ENCODE results near the gene DZIP1. TPM values are rescaled to one million over a fixed set of nuclear protein-coding genes. Genes with fewer than 3 reads are reported as not detected.

DZIP1 gene
- polyA plus RNA-seq, 4 donors, result 1.4 to 7.5 (median 3.2) TPM; not detected in 1

DNA sequence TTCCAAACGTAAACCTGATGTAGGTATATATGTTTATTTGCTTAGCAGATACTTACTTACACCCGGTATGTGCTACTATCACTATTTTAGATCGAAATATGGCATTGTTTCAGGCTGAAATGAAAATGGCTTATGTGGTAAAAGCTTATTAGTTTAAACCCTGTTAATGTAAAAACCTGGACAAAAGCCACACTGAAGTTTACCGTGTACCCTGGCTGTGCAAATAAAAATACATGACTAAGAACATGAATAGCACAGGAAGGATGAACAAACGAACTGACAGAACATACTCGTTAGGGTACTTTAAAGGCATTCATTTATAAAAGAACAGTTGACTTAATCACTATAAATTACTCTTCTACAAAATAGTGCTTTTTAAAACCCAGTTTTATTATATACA, 85.4 kb downstream of the DZIP1 start:
- Histone ChIP-seq H3K4me3 (ENCODE audit: low read depth in 1 of 3, low read length in 3 of 3) (no peak overlapping the region), H3K27me3 (ENCODE audit: control insufficient read depth in 3 of 3, insufficient read depth in 3 of 3, low read length in 3 of 3) (peaks cover 0 to 11% (median 7%) of the 10 kb centered on the region in 3 donors), H3K9me3 (ENCODE audit: control insufficient read depth in 2 of 2, insufficient read depth in 1 of 2, low read depth in 1 of 2, low read length in 1 of 2) (no peaks in the 10 kb centered on the region), H3K27ac (ENCODE audit: low read depth in 1 of 3, low read length in 2 of 3) (no peak overlapping the region), H3K4me1 (ENCODE audit: control insufficient read depth in 3 of 3, insufficient read depth in 2 of 3, low read depth in 1 of 3, low read length in 2 of 3) (no peaks in the 10 kb centered on the region), H3K36me3 (ENCODE audit: control insufficient read depth in 3 of 3, insufficient read depth in 2 of 3, low read depth in 1 of 3, low read length in 3 of 3) (no peaks in the 10 kb centered on the region)
- FAIRE-seq (no peak), DNase-seq (no peak)
- 52 to 65% (median 53%) methylated on average over 6 of the region's 6 CpGs for WGBS, 3 donors

DNA sequence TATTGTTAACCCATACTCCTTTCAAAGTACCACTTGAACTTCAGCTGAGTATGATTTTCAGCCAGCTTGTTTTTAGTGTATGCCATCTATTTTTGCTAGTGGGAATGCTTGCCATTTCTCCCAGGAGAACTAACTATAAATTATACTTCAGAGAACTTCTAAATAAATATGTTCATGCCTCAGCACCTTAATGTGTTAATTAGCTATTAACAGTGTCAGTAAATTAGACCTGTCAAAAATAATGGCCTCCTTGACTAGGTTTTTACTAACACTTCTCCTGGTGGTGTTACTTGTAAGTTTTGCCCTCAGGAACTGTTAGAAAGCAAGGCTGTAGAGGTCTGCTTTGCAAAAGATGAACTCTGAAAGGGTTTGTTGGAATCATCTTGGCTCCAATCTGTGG, 87.5 kb downstream of the DZIP1 start:
- FAIRE-seq (no peak), DNase-seq (no peak)
- Histone ChIP-seq H3K36me3 (ENCODE audit: control insufficient read depth in 3 of 3, insufficient read depth in 2 of 3, low read depth in 1 of 3, low read length in 3 of 3) (no peaks in the 10 kb centered on the region), H3K27me3 (ENCODE audit: control insufficient read depth in 3 of 3, insufficient read depth in 3 of 3, low read length in 3 of 3) (peaks cover 0 to 25% (median 25%) of the 10 kb centered on the region in 3 donors), H3K4me3 (ENCODE audit: low read depth in 1 of 3, low read length in 3 of 3) (no peak overlapping the region), H3K4me1 (ENCODE audit: control insufficient read depth in 3 of 3, insufficient read depth in 2 of 3, low read depth in 1 of 3, low read length in 2 of 3) (peaks cover 0 to 3% (median 0%) of the 10 kb centered on the region in 3 donors), H3K27ac (ENCODE audit: low read depth in 1 of 3, low read length in 2 of 3) (no peak overlapping the region), H3K9me3 (ENCODE audit: control insufficient read depth in 2 of 2, insufficient read depth in 1 of 2, low read depth in 1 of 2, low read length in 1 of 2) (no peaks in the 10 kb centered on the region)

DNA sequence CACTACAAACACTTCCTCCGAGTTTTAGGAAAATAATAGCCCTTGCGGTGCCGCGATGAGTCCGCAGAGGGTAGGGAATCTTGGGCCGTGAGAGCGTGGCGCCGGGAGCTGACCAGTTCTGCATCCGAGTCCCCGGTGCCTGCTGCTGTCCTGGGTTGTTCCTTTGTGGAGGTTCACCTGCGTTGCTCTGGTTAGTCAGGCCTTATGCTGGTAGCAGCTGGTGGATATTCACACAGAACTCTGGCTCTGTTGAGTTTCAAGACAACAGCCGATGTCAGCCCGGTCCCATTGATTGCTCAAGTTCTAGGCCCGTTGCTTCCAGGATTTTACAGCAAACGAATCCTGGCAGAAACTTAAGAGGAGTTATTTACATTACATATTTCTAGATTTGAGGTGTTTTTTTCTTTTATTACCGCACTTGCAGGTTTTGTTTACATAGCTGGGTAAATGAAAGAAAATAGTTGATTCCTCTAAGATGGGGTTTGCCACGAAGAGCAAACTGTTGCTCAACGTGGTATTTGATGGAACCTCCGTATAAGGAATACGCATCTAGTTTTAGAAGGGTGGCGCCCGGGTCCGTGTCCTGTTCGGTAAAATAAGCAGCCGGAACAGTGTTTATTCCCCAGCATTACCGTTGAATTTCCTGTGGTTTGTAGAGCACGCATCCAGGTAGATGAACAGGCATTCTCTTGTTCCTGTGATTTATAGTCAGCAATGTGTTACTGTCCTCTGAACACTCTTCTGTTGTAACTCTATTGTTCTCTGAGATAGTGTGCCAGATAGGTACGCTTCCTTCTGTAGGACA, 90.7 kb downstream of the DZIP1 start:
- DNase-seq (peak in 1 of 2 donors; percentile 31), FAIRE-seq (no peak)
- Histone ChIP-seq H3K4me3 (ENCODE audit: low read depth in 1 of 3, low read length in 3 of 3) (no peak overlapping the region), H3K9me3 (ENCODE audit: control insufficient read depth in 2 of 2, insufficient read depth in 1 of 2, low read depth in 1 of 2, low read length in 1 of 2) (no peaks in the 10 kb centered on the region), H3K27me3 (ENCODE audit: control insufficient read depth in 3 of 3, insufficient read depth in 3 of 3, low read length in 3 of 3) (peaks cover 0 to 37% (median 33%) of the 10 kb centered on the region in 3 donors), H3K27ac (ENCODE audit: low read depth in 1 of 3, low read length in 2 of 3) (no peak overlapping the region), H3K36me3 (ENCODE audit: control insufficient read depth in 3 of 3, insufficient read depth in 2 of 3, low read depth in 1 of 3, low read length in 3 of 3) (no peaks in the 10 kb centered on the region), H3K4me1 (ENCODE audit: control insufficient read depth in 3 of 3, insufficient read depth in 2 of 3, low read depth in 1 of 3, low read length in 2 of 3) (peaks cover 0 to 3% (median 0%) of the 10 kb centered on the region in 3 donors)
- WGBS, 3 donors, result 28 to 38% (median 28%) methylated on average over 29 of the region's 29 CpGs

DNA sequence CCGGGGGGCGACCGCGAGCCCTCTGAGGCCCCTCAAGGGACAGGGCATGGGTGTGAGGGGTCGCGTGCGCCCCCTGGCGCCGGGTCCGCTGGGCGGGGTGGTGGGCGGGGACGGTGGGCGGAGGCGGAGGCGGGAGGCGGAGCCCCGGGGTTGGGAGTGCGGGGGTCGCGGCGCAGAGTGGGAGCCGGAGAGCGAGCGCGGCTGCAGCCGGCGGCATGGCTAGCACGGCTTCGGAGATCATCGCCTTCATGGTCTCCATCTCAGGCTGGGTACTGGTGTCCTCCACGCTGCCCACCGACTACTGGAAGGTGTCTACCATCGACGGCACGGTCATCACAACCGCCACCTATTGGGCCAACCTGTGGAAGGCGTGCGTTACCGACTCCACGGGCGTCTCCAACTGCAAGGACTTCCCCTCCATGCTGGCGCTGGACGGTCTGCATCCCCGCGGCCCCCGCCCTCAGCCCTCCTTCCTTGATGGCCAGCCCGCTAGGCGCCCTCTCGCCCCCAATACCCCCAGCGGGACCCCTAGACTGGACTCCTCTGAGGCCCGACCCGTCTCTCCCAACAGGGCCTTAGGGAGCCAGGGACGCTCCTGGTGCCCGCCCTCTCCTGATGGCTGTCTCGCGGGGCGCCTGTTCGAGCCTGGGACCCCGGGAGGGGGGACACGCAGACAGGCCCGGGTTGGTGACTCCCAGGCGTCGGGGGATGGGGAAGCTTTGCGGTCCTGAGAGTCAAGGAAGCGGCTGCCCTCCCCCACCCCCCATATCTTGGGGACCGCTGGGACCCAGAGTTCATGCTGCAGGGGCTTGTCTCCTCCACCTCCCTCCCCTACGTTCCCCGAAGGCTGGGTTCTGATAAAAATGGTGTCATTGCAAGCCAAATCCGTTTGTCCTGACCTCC, 91.7 kb downstream of the DZIP1 start, which contains the start of gene CLDN10:
Gene CLDN10, plus strand, starts transcription at position 182 of the 903 bp plus-strand sequence. Its CDS starts 34 bp downstream, at position 216.
- no peak within 1 kb of the TSS for H3K4me3 ChIP-seq (ENCODE audit: low read depth in 1 of 3, low read length in 3 of 3)

DNA sequence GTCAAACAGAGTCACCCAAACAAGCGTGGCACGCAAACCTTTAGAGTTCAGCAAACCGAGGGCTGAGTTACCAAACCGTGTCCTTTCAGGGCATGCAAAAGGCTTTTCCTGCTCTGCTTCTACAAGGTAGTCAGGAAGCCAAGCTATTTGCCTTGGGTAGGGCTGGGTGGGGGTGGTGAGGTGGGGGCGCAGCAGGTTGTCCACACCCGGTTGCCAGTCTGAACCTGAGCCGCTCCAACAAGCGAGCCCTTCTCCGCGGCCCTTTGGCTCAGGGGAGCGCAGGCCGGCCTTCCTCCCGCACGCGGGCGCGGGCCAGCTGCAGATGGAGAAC, 92.3 kb downstream of the DZIP1 start:
- Histone ChIP-seq H3K36me3 (ENCODE audit: control insufficient read depth in 3 of 3, insufficient read depth in 2 of 3, low read depth in 1 of 3, low read length in 3 of 3) (no peaks in the 10 kb centered on the region), H3K27ac (ENCODE audit: low read depth in 1 of 3, low read length in 2 of 3) (no peak overlapping the region), H3K4me1 (ENCODE audit: control insufficient read depth in 3 of 3, insufficient read depth in 2 of 3, low read depth in 1 of 3, low read length in 2 of 3) (peaks cover 0 to 3% (median 0%) of the 10 kb centered on the region in 3 donors), H3K27me3 (ENCODE audit: control insufficient read depth in 3 of 3, insufficient read depth in 3 of 3, low read length in 3 of 3) (peaks cover 0 to 34% (median 26%) of the 10 kb centered on the region in 3 donors), H3K9me3 (ENCODE audit: control insufficient read depth in 2 of 2, insufficient read depth in 1 of 2, low read depth in 1 of 2, low read length in 1 of 2) (no peaks in the 10 kb centered on the region), H3K4me3 (ENCODE audit: low read depth in 1 of 3, low read length in 3 of 3) (no peak overlapping the region)
- FAIRE-seq (no peak), DNase-seq (no peak)
- WGBS, 3 donors, result 20 to 40% (median 39%) methylated on average over 16 to 17 of the region's 17 CpGs

More for the DNA sequence above, 91.7 kb downstream of the DZIP1 start, which contains the start of gene CLDN10:
- H3K27me3 ChIP-seq (ENCODE audit: control insufficient read depth in 3 of 3, insufficient read depth in 3 of 3, low read length in 3 of 3), result peaks cover 0 to 37% (median 30%) of the 10 kb centered on the region in 3 donors
- 3 to 17% (median 10%) methylated on average over 45 to 70 of the region's 70 CpGs for WGBS, 3 donors
- no peak within 1 kb of the TSS for H3K27ac ChIP-seq (ENCODE audit: low read depth in 1 of 3, low read length in 2 of 3)
- peaks cover 0 to 3% (median 0%) of the 10 kb centered on the region in 3 donors for H3K4me1 ChIP-seq (ENCODE audit: control insufficient read depth in 3 of 3, insufficient read depth in 2 of 3, low read depth in 1 of 3, low read length in 2 of 3)
- DNase-seq (peak in 1 of 2 donors; percentile 15), FAIRE-seq (no peak)
- H3K9me3 ChIP-seq (ENCODE audit: control insufficient read depth in 2 of 2, insufficient read depth in 1 of 2, low read depth in 1 of 2, low read length in 1 of 2), result no peaks in the 10 kb centered on the region
- no peaks in the 10 kb centered on the region for H3K36me3 ChIP-seq (ENCODE audit: control insufficient read depth in 3 of 3, insufficient read depth in 2 of 3, low read depth in 1 of 3, low read length in 3 of 3)

DNA sequence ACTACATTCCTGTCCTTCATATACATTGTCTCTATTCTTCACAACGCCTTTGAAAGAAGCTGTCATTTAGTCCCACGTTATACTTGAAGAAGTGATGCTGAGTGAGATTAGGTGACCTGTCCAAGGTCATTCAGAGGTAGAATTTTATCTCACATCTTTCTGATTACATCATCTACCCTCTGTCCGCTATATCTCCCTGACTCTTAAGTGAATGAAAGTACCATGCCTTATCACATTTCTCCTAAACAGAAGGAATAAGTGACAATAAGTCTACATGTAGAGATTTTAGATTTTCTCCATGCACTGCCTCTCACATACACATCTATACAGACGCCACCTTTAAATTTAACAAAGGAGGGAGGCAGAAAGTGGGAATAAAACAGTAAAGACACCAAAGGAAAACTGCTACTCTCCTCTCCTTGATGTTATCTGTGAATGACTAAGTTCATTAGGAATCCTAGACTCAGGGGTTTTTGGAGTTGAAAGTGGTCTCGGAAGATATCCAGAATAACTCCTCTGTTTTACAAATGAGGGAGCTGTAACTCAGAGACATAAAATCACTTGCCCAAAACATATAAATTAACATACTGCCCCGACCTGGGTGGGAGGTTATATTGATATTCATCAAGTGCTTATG, 96.9 kb downstream of the DZIP1 start:
- H3K27ac ChIP-seq (ENCODE audit: low read depth in 1 of 3, low read length in 2 of 3), result no peak overlapping the region
- peaks cover 0 to 16% (median 12%) of the 10 kb centered on the region in 3 donors for H3K27me3 ChIP-seq (ENCODE audit: control insufficient read depth in 3 of 3, insufficient read depth in 3 of 3, low read length in 3 of 3)
- peaks cover 0 to 3% (median 0%) of the 10 kb centered on the region in 3 donors for H3K4me1 ChIP-seq (ENCODE audit: control insufficient read depth in 3 of 3, insufficient read depth in 2 of 3, low read depth in 1 of 3, low read length in 2 of 3)
- no peaks in the 10 kb centered on the region for H3K9me3 ChIP-seq (ENCODE audit: control insufficient read depth in 2 of 2, insufficient read depth in 1 of 2, low read depth in 1 of 2, low read length in 1 of 2)
- DNase-seq, result no peak
- no peak overlapping the region for H3K4me3 ChIP-seq (ENCODE audit: low read depth in 1 of 3, low read length in 3 of 3)
- WGBS, 3 donors, result 39 to 62% (median 53%) methylated on average over 6 of the region's 6 CpGs
- no peak for FAIRE-seq
- H3K36me3 ChIP-seq (ENCODE audit: control insufficient read depth in 3 of 3, insufficient read depth in 2 of 3, low read depth in 1 of 3, low read length in 3 of 3), result no peaks in the 10 kb centered on the region

DNA sequence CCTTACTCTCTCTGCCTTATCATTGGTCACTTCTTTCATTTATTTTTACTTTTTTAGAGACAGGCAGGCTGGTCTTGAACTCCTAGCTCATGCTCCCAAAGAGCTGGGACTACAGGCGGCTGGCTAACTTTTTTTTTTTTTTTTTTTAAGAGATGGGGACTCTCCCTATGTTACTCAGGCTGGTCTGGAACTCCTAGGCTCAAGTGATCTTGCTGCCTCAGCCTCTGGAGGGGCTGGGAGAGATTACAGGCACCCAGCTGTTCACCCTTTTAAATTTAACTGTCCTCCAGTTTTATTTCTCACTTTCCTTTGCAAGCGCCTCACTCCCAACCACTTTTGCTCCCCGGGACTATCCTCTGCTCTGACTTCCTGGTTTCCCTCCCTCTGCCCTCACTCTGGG, 97.6 kb downstream of the DZIP1 start:
- no peak overlapping the region for H3K27ac ChIP-seq (ENCODE audit: low read depth in 1 of 3, low read length in 2 of 3)
- 26 to 69% (median 31%) methylated on average over 2 to 3 of the region's 3 CpGs for WGBS, 3 donors
- FAIRE-seq (no peak), DNase-seq (no peak)
- H3K36me3 ChIP-seq (ENCODE audit: control insufficient read depth in 3 of 3, insufficient read depth in 2 of 3, low read depth in 1 of 3, low read length in 3 of 3), result no peaks in the 10 kb centered on the region
- H3K4me1 ChIP-seq (ENCODE audit: control insufficient read depth in 3 of 3, insufficient read depth in 2 of 3, low read depth in 1 of 3, low read length in 2 of 3), result no peaks in the 10 kb centered on the region
- peaks cover 0 to 12% (median 9%) of the 10 kb centered on the region in 3 donors for H3K27me3 ChIP-seq (ENCODE audit: control insufficient read depth in 3 of 3, insufficient read depth in 3 of 3, low read length in 3 of 3)
- H3K4me3 ChIP-seq (ENCODE audit: low read depth in 1 of 3, low read length in 3 of 3), result no peak overlapping the region
- H3K9me3 ChIP-seq (ENCODE audit: control insufficient read depth in 2 of 2, insufficient read depth in 1 of 2, low read depth in 1 of 2, low read length in 1 of 2), result no peaks in the 10 kb centered on the region

DNA sequence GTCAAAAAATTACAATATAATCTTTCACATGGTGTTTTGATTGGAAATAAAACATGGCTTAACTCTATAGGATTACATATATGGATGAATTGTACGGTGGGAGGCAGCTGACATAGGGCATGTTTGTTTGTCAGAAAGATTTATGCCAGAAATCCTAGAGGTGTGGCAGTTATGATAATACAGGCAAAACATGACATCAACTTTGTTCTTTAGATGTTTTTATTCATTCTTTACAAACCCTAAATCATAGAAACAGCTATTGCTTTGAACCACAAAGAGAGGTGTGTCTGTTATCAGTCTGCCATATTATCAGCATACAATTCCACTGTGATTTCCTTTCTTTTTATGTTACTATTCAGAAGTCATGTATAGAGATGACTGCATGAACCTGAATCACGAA, 100.2 kb downstream of the DZIP1 start:
- FAIRE-seq, result no peak
- H3K9me3 ChIP-seq (ENCODE audit: control insufficient read depth in 2 of 2, insufficient read depth in 1 of 2, low read depth in 1 of 2, low read length in 1 of 2), result no peaks in the 10 kb centered on the region
- WGBS, 3 donors, result 21 to 48% (median 35%) methylated on average over 2 of the region's 2 CpGs
- DNase-seq, result no peak
- no peak overlapping the region for H3K4me3 ChIP-seq (ENCODE audit: low read depth in 1 of 3, low read length in 3 of 3)
- no peaks in the 10 kb centered on the region for H3K27me3 ChIP-seq (ENCODE audit: control insufficient read depth in 3 of 3, insufficient read depth in 3 of 3, low read length in 3 of 3)
- no peaks in the 10 kb centered on the region for H3K36me3 ChIP-seq (ENCODE audit: control insufficient read depth in 3 of 3, insufficient read depth in 2 of 3, low read depth in 1 of 3, low read length in 3 of 3)
- H3K27ac ChIP-seq (ENCODE audit: low read depth in 1 of 3, low read length in 2 of 3), result no peak overlapping the region
- H3K4me1 ChIP-seq (ENCODE audit: control insufficient read depth in 3 of 3, insufficient read depth in 2 of 3, low read depth in 1 of 3, low read length in 2 of 3), result no peaks in the 10 kb centered on the region
